ENCODE measurements around the gene RTN4R.

The RTN4R gene

DNA sequence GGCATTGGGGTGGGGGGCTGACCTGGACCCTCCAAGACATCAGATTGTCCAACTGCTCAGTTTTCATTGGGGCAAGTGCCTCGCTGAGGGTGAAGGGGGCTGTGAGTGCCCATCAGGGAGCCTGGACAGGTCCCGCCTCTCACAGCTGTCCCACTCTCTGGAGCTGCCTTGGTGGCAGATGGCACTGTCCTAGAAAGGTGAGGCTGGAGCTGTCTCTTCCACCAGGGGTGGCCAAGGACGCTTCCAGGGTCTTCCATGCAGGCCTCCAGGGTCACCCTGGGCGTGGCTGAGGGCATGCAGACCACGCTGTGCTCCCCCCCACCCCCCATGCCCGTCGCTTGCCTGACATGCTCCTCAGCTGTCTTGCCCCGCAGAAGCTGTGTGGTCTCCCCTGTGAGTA is 63.8 kb downstream of the RTN4R start:
- no peak for DNase-seq (ENCODE audit: extremely low read depth, low read depth)
- TF ChIP-seq, protein P1, sequence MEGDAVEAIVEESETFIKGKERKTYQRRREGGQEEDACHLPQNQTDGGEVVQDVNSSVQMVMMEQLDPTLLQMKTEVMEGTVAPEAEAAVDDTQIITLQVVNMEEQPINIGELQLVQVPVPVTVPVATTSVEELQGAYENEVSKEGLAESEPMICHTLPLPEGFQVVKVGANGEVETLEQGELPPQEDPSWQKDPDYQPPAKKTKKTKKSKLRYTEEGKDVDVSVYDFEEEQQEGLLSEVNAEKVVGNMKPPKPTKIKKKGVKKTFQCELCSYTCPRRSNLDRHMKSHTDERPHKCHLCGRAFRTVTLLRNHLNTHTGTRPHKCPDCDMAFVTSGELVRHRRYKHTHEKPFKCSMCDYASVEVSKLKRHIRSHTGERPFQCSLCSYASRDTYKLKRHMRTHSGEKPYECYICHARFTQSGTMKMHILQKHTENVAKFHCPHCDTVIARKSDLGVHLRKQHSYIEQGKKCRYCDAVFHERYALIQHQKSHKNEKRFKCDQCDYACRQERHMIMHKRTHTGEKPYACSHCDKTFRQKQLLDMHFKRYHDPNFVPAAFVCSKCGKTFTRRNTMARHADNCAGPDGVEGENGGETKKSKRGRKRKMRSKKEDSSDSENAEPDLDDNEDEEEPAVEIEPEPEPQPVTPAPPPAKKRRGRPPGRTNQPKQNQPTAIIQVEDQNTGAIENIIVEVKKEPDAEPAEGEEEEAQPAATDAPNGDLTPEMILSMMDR (IDR thresholded peaks at IDR 0.05; ENCODE audit: low read depth, low read length) = no peak

DNA sequence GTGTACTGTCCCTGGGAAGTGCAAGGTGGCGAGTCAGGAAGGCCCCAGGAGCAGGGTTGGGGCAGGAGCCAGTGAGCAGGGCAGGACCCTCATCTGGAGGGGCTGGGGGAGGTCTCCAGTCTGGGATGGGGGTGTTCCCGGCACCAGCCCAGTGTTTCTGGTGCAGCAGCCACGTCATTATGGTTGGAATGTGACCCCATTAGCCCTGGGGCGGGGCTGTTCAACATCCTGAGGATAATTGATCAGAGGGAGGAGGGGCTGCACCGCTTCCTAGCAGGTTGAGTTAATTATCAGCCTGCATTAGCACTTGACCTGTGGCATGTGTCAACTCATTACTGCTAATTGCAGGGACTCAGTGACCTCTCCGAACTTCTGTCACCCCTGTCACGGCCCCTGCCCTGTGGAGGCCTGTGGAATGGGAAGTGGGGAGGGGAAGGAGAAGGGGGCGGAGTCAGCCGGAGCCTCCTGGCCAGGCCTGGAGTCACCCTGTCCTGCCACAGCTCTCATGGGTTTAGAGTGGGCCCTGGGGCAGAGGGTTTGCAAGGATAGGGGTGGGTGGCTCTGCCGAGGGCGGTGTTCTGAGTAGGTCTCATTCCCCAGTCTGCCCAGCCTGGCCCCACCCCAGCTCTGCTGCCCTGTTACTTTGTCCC is 64.4 kb downstream of the RTN4R start:
- TF ChIP-seq, protein P1 (IDR thresholded peaks at IDR 0.05; ENCODE audit: low read depth, low read length) = no peak
- no peak for DNase-seq (ENCODE audit: extremely low read depth, low read depth)

DNA sequence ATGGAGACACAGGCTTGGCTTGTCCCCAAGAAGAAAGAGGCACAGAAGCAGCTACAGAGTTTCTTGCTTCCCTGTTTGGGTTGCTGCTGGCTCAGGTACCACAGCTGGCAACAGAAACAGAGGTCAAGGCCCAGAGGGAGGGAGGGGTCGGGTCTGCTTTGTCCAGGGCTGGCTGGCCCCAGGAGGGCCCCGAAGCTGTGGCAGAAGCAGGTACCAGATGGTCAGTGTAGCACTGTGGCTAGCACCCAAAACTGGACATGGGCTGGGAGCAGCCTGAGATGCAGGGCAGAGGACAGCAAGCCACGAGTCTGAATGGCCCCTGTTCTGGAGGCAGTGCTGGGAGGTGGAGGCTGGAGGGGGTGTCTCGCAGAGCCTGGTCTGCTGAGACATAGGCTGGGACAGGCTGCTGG is 65.0 kb downstream of the RTN4R start:
- TF ChIP-seq, protein P1 (IDR thresholded peaks at IDR 0.05; ENCODE audit: low read depth, low read length) = no peak
- no peak for DNase-seq (ENCODE audit: extremely low read depth, low read depth)

DNA sequence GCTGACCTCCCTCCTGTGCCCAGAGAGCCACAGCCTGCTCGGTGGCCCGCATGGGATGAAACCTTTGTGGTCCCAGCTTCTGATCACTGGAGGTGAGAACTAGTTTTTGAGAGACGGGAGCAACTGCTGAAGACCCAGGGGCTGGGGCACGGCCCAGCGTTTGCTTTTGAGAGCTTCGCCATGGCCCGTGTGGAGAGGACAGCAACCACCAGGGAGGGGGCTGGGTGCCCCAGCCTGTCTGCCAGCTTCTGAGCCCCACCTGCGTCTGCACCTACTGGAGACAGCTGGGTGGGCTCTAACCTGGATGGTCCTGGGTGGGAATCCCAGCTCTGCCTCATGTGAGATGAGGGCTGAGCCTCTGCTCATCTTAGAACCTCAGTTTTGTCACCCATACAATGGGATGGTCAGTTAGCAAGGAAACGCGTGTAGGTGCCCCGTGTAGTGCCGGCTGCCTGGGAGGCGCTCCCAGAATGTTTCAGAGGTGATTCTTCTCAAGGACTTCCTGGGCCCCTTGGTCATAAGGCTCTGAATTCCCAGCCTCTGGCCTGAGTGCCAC is 66.2 kb downstream of the RTN4R start:
- DNase-seq (ENCODE audit: extremely low read depth, low read depth) = no peak
- TF ChIP-seq, protein P1 (IDR thresholded peaks at IDR 0.05; ENCODE audit: low read depth, low read length) = no peak

DNA sequence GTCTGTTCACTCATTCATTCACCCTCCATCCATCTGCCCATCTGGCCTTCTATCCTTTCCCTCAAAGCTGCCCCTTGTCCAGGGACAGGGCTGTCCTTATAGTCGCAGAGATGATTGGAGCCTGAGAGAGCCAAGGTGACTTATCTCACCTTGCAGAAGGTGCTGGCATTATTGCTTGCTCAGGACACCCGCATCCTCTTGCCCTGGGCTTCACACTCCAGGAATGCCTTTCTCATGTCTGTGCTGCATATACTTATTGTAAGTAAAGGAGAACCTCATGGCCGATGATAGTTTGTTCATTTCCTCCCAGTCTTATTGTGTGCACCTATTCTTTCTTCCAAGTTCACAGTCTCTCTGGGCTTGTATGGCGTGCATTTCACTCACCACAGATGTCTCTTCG is 68.2 kb downstream of the RTN4R start:
- TF ChIP-seq, protein P1 (IDR thresholded peaks at IDR 0.05; ENCODE audit: low read depth, low read length) = no peak
- no peak for DNase-seq (ENCODE audit: extremely low read depth, low read depth)

DNA sequence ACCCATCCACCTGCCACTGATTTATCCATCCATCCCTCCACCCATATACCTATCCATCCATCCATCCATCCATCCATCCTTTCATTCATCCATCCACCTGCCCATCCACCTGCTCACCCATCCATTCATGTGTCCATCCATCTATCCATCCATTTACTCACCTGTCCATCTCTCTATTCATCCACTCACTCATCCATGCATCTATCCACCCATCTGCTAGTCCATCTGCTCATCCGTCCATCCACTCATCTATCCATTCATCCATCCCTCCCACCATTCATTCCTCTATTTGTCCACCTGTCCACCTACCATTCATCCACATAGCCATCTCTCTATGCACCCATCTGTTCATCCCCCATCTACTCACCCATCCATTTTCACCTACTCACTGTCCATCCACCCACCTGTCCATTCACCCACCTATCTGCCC is 68.7 kb downstream of the RTN4R start:
- DNase-seq (ENCODE audit: extremely low read depth, low read depth) = no peak
- TF ChIP-seq, protein P1 (IDR thresholded peaks at IDR 0.05; ENCODE audit: low read depth, low read length) = no peak

DNA sequence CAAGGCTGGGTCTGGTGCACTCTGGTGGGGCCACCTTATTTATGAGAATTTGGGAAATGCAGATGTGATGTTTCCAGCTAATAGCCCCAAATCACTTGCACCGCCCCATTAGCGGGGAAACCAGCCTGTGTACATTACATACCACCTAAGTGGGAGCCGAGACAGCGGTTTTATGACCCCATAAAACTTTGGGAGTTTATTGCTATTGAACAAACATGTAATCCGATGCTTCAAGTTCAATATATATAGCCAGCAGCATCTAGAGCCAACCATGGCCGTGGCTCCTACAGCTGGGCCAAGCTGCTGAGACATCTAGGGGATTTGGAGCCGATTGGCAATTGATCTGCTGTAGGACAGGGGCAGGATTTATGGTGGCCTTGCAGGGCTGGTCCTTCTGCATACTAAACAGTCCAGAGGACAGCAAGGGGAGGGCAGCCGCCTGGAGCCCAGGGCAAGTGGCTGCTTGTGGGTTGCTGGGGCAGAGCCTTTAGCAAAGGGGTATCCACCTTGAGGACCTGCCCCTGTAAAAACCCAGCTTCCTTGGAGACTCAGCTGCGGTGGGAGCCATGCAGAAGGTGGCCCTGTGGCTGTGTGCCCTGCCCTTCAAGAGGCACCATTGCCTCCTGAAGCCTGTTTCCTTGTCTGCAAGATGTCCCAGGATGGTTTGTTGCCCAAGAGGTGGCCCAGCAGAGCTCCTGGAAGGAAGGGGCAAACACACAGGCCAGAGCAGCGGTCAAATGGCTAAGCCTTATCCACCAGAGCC is 69.4 kb downstream of the RTN4R start:
- TF ChIP-seq, protein P1 (IDR thresholded peaks at IDR 0.05; ENCODE audit: low read depth, low read length) = no peak
- DNase-seq (ENCODE audit: extremely low read depth, low read depth) = no peak

Data from AG09319 (cell line).